A549 (cell line): ENCODE measurements around the gene L3MBTL4. TPM values are rescaled to one million over a fixed set of nuclear protein-coding genes. Genes with fewer than 3 reads are reported as not detected.

Experiments
- ATAC-seq, 2 experiments: fragments of 200-7000 bp in 1 of 2; fragments of >200 bp in 1 of 2; cut with Nextera tagmentation in 1 of 2; cut with Tn5 transposase in 1 of 2; 3 replicates each; pipeline versions ENCODE4 v1.8.0 to v1.9.1; 2018 to 2020; ENCODE audit warnings: mild to moderate bottlenecking in 1 of 2, moderate library complexity in 1 of 2
- CTCF ChIA-PET: fragments of 300-600 bp; sonication (Branson Sonifier 250); formaldehyde crosslinking; extraction: SDS; loops from one replicate; lab custom pipeline; 2021; ENCODE audit warnings: antibody characterized with exemption, inconsistent platforms; lab: Yijun Ruan, JAX
- POLR2A ChIA-PET: fragments of 350-600 bp; formaldehyde crosslinking; extraction: SDS; loops from one replicate; lab custom pipeline; 2021; ENCODE audit warnings: antibody characterized with exemption, inconsistent platforms; lab: Yijun Ruan, JAX
- DNase-seq, 2 experiments: peaks; one replicate each; pipeline versions ENCODE4 v3.0.0 to v3.0.0-alpha.2; 2011 to 2016; ENCODE audit warnings: low read depth in 1 of 2, low spot score in 1 of 2
- FAIRE-seq: peaks from 2 replicates; lab custom pipeline; 2011; peaks lifted over from hg19 to GRCh38; lab: Jason Lieb, UNC
- H3K27ac ChIP-seq, 2 experiments: fragments of >200 bp; sonication (Bioruptor Twin); formaldehyde crosslinking; 3 replicates each; pipeline ENCODE4 v1.5.1; 2016 to 2017
- H3K4me1 ChIP-seq: fragments of >200 bp; sonication (Bioruptor Twin); formaldehyde crosslinking; 3 replicates; pipeline ENCODE4 v1.6.1; 2016
- H3K4me2 ChIP-seq: fragments of >200 bp; sonication (Bioruptor Twin); formaldehyde crosslinking; 3 replicates; pipeline ENCODE4 v1.6.1; 2016
- H3K4me3 ChIP-seq: fragments of >200 bp; sonication (Bioruptor Twin); formaldehyde crosslinking; 3 replicates; pipeline ENCODE4 v1.5.1; 2016
- H3K9me3 ChIP-seq: fragments of >200 bp; sonication (Bioruptor Twin); formaldehyde crosslinking; 3 replicates; pipeline ENCODE4 v1.6.1; 2016
- ATOH8 ChIP-seq: fragments of 250-450 bp; sonication (Bioruptor Pico); IDR thresholded peaks from 2 replicates; pipeline ENCODE4 v1.5.0; 2020; ENCODE audit warnings: low read depth, mild to moderate bottlenecking, moderate library complexity
- BCL3 ChIP-seq: fragments of >200 bp; sonication (Bioruptor Twin); formaldehyde crosslinking; IDR thresholded peaks from 3 replicates; pipeline ENCODE4 v1.6.1; 2016
- BHLHE40 ChIP-seq: IDR thresholded peaks from 2 replicates; pipeline ENCODE4 v1.6.1; 2012; ENCODE audit warnings: low read depth, low read length, inconsistent platforms
- CBX2 ChIP-seq: fragments of 200-600 bp; sonication (generic); IDR thresholded peaks from 2 replicates; pipeline ENCODE4 v1.6.1; 2016; ENCODE audit warnings: low read depth, mild to moderate bottlenecking, borderline replicate concordance
- CBX8 ChIP-seq: fragments of 200-600 bp; sonication (generic); IDR thresholded peaks from 2 replicates; pipeline ENCODE4 v1.6.1; 2016
- CHD2 ChIP-seq: fragments of 150-350 bp; IDR thresholded peaks from 2 replicates; pipeline ENCODE4 v1.6.1; 2014; ENCODE audit warnings: low read length; ENCODE audit not compliant: partially characterized antibody
- CHD4 ChIP-seq: fragments of 200-600 bp; sonication (generic); IDR thresholded peaks from 2 replicates; pipeline ENCODE4 v1.6.1; 2016; ENCODE audit warnings: antibody characterized with exemption, mild to moderate bottlenecking, borderline replicate concordance
- CTCF ChIP-seq: fragments of >200 bp; sonication (Bioruptor Twin); formaldehyde crosslinking; IDR thresholded peaks from 3 replicates; pipeline ENCODE4 v1.5.1; 2016
- EHF ChIP-seq: fragments of 250-450 bp; sonication (Bioruptor Pico); IDR thresholded peaks from 2 replicates; pipeline ENCODE4 v1.5.0; 2020; ENCODE audit warnings: mild to moderate bottlenecking
- EHMT2 ChIP-seq: fragments of 200-600 bp; sonication (generic); IDR thresholded peaks from 2 replicates; pipeline ENCODE4 v1.6.1; 2016; ENCODE audit warnings: antibody characterized with exemption, low read depth, mild to moderate bottlenecking, moderate library complexity
- ELK1 ChIP-seq: fragments of 150-350 bp; IDR thresholded peaks from 2 replicates; pipeline ENCODE4 v1.6.1; 2014; ENCODE audit warnings: low read depth, mild to moderate bottlenecking, low read length
- EP300 ChIP-seq, 2 experiments: fragments of >200 bp; sonication (Bioruptor Twin); formaldehyde crosslinking; IDR thresholded peaks; 2 replicates in 1 of 2; 3 replicates in 1 of 2; pipeline ENCODE4 v1.6.1; 2016 to 2017
- GATA3 ChIP-seq: IDR thresholded peaks from 2 replicates; pipeline ENCODE4 v1.6.1; 2012; ENCODE audit warnings: borderline replicate concordance
- HDAC2 ChIP-seq: fragments of 200-600 bp; sonication (generic); IDR thresholded peaks from 2 replicates; pipeline ENCODE4 v1.6.1; 2016
- HEYL ChIP-seq: fragments of 250-450 bp; sonication (Bioruptor Pico); IDR thresholded peaks from 2 replicates; pipeline ENCODE4 v1.8.0; 2021; ENCODE audit warnings: mild to moderate bottlenecking, moderate library complexity
- JUNB ChIP-seq: fragments of >200 bp; sonication (Bioruptor Twin); formaldehyde crosslinking; IDR thresholded peaks from 2 replicates; pipeline ENCODE4 v1.6.1; 2016
- MAFK ChIP-seq: fragments of 450-650 bp; IDR thresholded peaks from 2 replicates; pipeline ENCODE4 v1.6.1; 2014; ENCODE audit not compliant: partially characterized antibody
- MAZ ChIP-seq: fragments of 150-350 bp; IDR thresholded peaks from 2 replicates; pipeline ENCODE4 v1.6.1; 2014; ENCODE audit warnings: antibody characterized with exemption, low read depth, low read length, borderline replicate concordance
- NPAS2 ChIP-seq: fragments of 250-450 bp; sonication (Bioruptor Pico); IDR thresholded peaks from 2 replicates; pipeline ENCODE4 v1.8.0; 2022; ENCODE audit warnings: mild to moderate bottlenecking, moderate library complexity, borderline replicate concordance
- RAD21 ChIP-seq, 2 experiments: fragments of >200 bp in 1 of 2; sonication (Bioruptor Twin) in 1 of 2; formaldehyde crosslinking in 1 of 2; IDR thresholded peaks in 1 of 2; conservative IDR thresholded peaks in 1 of 2; 2 replicates in 1 of 2; 3 replicates in 1 of 2; pipeline ENCODE4 v1.6.1; 2012 to 2018; ENCODE audit warnings: inconsistent platforms in 1 of 2
- REST ChIP-seq: fragments of 200-600 bp; sonication (generic); IDR thresholded peaks from 2 replicates; pipeline ENCODE4 v1.6.1; 2016; ENCODE audit warnings: antibody characterized with exemption, mild to moderate bottlenecking, moderate library complexity
- RFX5 ChIP-seq: fragments of 450-650 bp; IDR thresholded peaks from 2 replicates; pipeline ENCODE4 v1.7.1; 2014; ENCODE audit warnings: antibody characterized with exemption, mild to moderate bottlenecking, moderate library complexity
- TP53 ChIP-seq: fragments of 250-450 bp; sonication (Bioruptor Pico); IDR thresholded peaks from 2 replicates; pipeline ENCODE4 v1.5.0; 2021; ENCODE audit warnings: mild to moderate bottlenecking, moderate library complexity
- ZSCAN20 ChIP-seq: fragments of 250-450 bp; sonication (Bioruptor Pico); IDR thresholded peaks from 2 replicates; pipeline ENCODE4 v1.8.0; 2022; ENCODE audit warnings: mild to moderate bottlenecking, moderate library complexity
- WGBS: methylation state at CpG from one replicate; pipeline ENCODE4 v1.1.6; 2017; ENCODE audit errors: missing lambda C conversion rate; 5-methylcytosine and 5-hydroxymethylcytosine counted together
- polyA plus RNA-seq, 4 experiments: library from polyadenylated mRNA; depleted of rRNA in 3 of 4; stranded (reverse); fragments of >200 nt; fragmentation: RNase III in 1 of 4; extraction: RNeasy Plus Mini Kit Qiagen cat#74134 plus additional on column Dnase treatment in 1 of 4; gene quantifications; 2 replicates in 3 of 4; 3 replicates in 1 of 4; pipeline ENCODE4 v1.2.3, GENCODE V29; 2011 to 2017
- TF ChIP-seq, protein P1 (sequence below): IDR thresholded peaks from 2 replicates; pipeline ENCODE4 v1.6.1; 2012
- TF ChIP-seq, protein P2 (sequence below): IDR thresholded peaks from 2 replicates; pipeline ENCODE4 v1.6.1; 2012

Gene L3MBTL4
- polyA plus RNA-seq, 2 of the 4 experiments (the other 2 are of a cell fraction) = 0.03 to 0.06 TPM

DNA sequence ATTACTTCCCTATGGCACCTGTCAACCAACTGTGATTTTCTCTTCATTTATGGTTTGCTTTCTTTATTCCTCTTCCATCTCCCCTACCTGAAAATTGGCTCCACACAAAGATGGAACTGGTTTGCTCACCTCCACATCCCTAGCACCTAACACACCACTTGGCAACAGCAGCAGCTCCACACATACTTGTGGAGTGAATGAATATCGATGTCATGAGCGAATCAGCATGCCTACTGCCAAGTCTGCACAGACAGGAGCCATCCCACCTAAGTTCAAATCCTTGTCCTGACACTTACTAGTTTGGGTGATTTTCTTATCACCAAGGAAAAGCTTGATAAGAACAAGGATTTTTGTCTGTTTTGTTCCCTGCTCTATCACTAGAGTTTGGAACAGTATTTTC, 328.0 kb downstream of the L3MBTL4 start:
- H3K27ac ChIP-seq = no peak overlapping the region
- no peak for FAIRE-seq
- WGBS = 26% methylated on average over 2 of the region's 2 CpGs
- TF ChIP-seq TP53 (no peak), BHLHE40 (no peak)
- TF ChIP-seq, all 56 proteins: peak for 0
- DNase-seq (no peak), ATAC-seq (no peak)
- Histone ChIP-seq H3K4me1 (no peaks in the 10 kb centered on the region), H3K9me3 (no peaks in the 10 kb centered on the region), H3K4me3 (no peak overlapping the region), H3K4me2 (no peak overlapping the region)
- CTCF ChIA-PET = no interaction called here
- POLR2A ChIA-PET = no interaction called here

GRCh38 chr18:6079406-6079805, 335.3 kb downstream of the L3MBTL4 start:
- Histone ChIP-seq H3K4me2 (no peak overlapping the region), H3K4me3 (no peak overlapping the region), H3K4me1 (no peaks in the 10 kb centered on the region), H3K27ac (no peak overlapping the region), H3K9me3 (no peaks in the 10 kb centered on the region)
- 13% methylated on average over 2 of the region's 2 CpGs for WGBS
- POLR2A ChIA-PET = no interaction called here
- no peak for FAIRE-seq
- CTCF ChIA-PET = no interaction called here
- no peak for DNase-seq
- TF ChIP-seq ZSCAN20 = no peak
- TF ChIP-seq RFX5 = no peak
- TF ChIP-seq CBX2 = no peak
- no peak for TF ChIP-seq JUNB
- TF ChIP-seq, protein P1, sequence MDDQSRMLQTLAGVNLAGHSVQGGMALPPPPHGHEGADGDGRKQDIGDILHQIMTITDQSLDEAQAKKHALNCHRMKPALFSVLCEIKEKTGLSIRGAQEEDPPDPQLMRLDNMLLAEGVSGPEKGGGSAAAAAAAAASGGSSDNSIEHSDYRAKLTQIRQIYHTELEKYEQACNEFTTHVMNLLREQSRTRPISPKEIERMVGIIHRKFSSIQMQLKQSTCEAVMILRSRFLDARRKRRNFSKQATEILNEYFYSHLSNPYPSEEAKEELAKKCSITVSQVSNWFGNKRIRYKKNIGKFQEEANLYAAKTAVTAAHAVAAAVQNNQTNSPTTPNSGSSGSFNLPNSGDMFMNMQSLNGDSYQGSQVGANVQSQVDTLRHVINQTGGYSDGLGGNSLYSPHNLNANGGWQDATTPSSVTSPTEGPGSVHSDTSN = no peak
- no peak for TF ChIP-seq EP300 (IDR thresholded peaks at IDR 0.05)
- no peak for TF ChIP-seq MAZ
- TF ChIP-seq NPAS2 = no peak
- no peak for TF ChIP-seq GATA3
- no peak for TF ChIP-seq HEYL (CRISPR knock-in tag)
- ATAC-seq = no peak

DNA sequence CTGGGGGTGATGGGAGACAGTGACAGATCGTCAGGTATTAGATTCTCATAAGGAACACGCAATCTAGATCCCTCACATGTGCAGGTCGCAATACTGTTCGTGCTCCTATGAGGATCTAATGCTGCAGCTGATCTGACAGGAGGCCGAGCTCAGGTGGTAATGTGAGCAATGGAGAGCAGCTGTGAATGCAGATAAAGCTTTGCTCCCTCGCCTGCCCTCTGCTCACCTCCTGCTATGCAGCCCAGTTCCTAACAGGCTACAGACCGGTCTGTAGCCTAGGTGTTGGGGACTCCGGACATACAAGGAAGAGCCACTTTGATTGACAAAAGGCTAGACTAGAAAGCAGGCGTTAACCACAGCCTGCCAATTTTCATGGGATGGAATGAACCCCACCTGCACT, 335.8 kb downstream of the L3MBTL4 start:
- CTCF ChIA-PET = no interaction called here
- FAIRE-seq = no peak
- Histone ChIP-seq H3K4me1 (no peaks in the 10 kb centered on the region), H3K4me2 (no peak overlapping the region), H3K4me3 (no peak overlapping the region), H3K27ac (no peak overlapping the region), H3K9me3 (no peaks in the 10 kb centered on the region)
- ATAC-seq = no peak
- WGBS = 41% methylated on average over 7 of the region's 9 CpGs
- no peak for DNase-seq
- POLR2A ChIA-PET = no interaction called here
- TF ChIP-seq BHLHE40 (no peak), REST (no peak), ELK1 (no peak), ZSCAN20 (no peak), RAD21 (conservative IDR thresholded peaks at IDR 0.05 in 1 of 2, IDR thresholded peaks at IDR 0.05 in 1 of 2) (no peak), JUNB (no peak), CBX8 (no peak), ATOH8 (CRISPR knock-in tag) (no peak), MAFK (no peak), EHF (CRISPR knock-in tag) (no peak), CHD2 (no peak), BCL3 (no peak), CHD4 (no peak), HDAC2 (no peak), EHMT2 (no peak), CTCF (no peak)
- TF ChIP-seq, protein P2, sequence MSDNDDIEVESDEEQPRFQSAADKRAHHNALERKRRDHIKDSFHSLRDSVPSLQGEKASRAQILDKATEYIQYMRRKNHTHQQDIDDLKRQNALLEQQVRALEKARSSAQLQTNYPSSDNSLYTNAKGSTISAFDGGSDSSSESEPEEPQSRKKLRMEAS = no peak
